SU-DHL-6 (cell line): ENCODE measurements around the gene PGK2.

Experiments used
- CTCF ChIP-seq: fragments of 200-600 bp; sonication (generic); IDR thresholded peaks from one replicate; pipeline ENCODE4 v1.5.1; 2017; ENCODE audit warnings: antibody characterized with exemption, mild to moderate bottlenecking, low read length, moderate library complexity; ENCODE audit not compliant: insufficient read depth, poor library complexity, severe bottlenecking
- EZH2phosphoT487 ChIP-seq: fragments of 200-600 bp; sonication (generic), shearing (Covaris generic); conservative IDR thresholded peaks from 2 replicates; pipeline ENCODE4 v1.6.1; 2018; ENCODE audit warnings: mild to moderate bottlenecking, antibody characterized with exemption, low read length, moderate library complexity, mixed read lengths

DNA sequence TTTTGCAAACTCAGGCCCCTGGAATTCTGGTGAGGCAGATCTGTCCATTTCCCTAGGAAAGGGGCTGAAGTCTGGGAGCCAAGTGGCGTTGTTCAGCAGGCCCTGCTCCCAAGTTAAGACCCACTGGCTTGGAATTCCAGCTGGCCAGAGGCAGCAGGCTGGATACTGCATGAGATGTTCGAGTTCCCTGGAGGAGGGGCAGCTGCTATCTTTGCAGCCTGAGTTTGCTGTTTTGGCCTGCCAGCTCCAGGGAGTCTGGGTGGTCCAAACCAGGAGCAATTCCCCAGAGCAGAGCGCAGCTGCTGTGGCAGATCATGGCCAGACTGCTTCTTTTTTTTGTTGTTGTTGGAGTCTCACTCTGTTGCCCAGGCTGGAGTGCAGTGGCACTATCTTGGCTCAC lies 18.2 kb upstream of the PGK2 start:
- TF ChIP-seq CTCF (no peak), EZH2phosphoT487 (no peak)
